GM19372 (cell line): ENCODE measurements around the gene COL5A2.
A peak's percentile ranks its signal among the peaks of the same experiment; 100 is the strongest.

Experiments used
- ATAC-seq: cut with Tn5 transposase; IDR thresholded peaks from one replicate; pipeline ENCODE4 v1.9.1; 2021; ENCODE audit warnings: mild to moderate bottlenecking, low read depth, moderate library complexity; ENCODE audit not compliant: unreplicated experiment

Gene COL5A2

GRCh38 chr2:189060096-189060642 lies 119.4 kb downstream of the COL5A2 start:
- no peak for ATAC-seq

GRCh38 chr2:189057316-189057715 lies 122.2 kb downstream of the COL5A2 start:
- ATAC-seq, result no peak

- ATAC-seq, result no peak
Measured at GRCh38 chr2:189056200-189057106, 123.1 kb downstream of the COL5A2 start.

DNA sequence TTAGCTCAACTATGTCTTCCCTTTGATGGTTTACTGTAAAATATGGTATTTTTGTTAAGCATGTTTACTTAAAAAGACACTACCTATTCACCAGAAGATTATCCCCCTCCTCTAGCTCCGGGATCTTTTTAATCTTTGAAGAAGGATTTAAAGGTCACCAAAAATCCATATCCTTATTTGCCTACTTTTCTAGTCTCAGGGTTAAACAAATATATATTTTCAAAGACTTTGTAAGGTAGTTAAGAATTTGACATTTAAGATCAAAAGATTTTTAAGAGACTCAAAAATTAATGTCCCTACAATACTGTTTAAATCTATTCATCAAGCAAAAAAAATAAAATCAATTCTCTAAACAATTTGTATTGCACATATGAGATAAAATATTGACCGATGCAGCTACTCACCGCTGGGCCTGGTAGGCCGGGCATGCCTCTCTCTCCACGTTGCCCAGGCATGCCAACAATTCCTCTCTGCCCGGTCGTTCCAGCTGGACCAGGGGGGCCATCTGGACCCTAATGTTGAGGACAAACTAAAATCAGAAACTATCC lies 129.3 kb downstream of the COL5A2 start:
- no peak for ATAC-seq

DNA sequence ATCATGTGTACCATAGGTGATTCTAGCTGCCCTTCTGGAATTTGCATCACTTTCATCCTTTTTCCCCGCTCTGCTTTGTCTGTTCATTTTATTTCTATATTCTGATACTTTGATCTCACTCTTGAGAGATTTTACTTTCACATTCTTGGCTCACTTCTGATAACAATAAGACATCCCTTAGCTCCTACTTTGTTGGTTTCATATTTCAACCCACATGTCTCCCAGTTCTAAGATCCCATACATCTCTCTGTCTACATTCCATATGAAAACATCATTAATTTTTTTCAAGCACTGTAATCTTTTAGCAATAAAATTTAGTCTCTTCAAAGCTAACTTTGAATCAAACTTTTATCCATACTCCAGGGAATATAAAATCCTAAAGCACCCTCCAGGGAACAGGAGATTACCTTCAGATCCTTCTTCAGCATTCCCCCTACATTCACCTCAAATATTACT lies 129.8 kb downstream of the COL5A2 start:
- no peak for ATAC-seq

GRCh38 chr2:189048189-189048588 lies 131.4 kb downstream of the COL5A2 start:
- ATAC-seq, result no peak

DNA sequence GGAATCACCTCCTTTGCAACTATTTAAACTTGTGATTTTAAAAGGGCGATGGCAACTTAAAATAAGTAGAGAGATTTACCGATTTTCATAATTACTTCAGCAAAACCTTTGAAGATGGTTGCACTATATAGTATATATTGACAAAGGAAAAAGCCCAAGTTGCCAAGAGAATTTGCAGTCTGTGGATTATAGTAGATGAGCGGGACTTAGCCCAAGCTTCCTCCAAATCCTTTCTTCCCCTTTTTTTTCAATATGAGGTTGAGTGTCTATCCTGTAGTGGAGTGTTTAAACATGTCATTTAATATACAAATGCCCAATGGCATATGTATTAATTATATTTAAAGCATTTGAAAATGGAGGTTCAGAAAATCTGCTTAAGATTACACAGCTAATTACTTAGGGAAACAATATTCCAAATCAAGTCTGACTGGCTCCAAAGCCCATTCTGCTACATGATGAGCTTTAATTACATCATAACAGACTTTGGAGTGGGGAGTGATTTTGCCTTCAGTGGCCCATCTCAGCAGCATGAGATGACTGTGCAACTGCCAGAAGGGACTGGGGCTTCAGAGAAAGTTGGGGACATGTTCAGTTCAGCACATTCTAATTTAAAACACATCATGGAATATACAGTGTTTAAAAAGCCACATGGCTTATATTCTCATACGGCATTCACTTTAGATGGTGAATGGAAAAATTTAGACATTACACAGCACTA lies 132.2 kb downstream of the COL5A2 start:
- ATAC-seq, result no peak

- no peak for ATAC-seq
Measured at GRCh38 chr2:189046320-189046719, 133.2 kb downstream of the COL5A2 start.

GRCh38 chr2:189045836-189046235 lies 133.7 kb downstream of the COL5A2 start:
- ATAC-seq, result no peak

- ATAC-seq, result no peak
Measured at GRCh38 chr2:189037518-189037917, 142.0 kb downstream of the COL5A2 start.

GRCh38 chr2:189024901-189025618 lies 154.5 kb downstream of the COL5A2 start:
- ATAC-seq, result peak; percentile 70

DNA sequence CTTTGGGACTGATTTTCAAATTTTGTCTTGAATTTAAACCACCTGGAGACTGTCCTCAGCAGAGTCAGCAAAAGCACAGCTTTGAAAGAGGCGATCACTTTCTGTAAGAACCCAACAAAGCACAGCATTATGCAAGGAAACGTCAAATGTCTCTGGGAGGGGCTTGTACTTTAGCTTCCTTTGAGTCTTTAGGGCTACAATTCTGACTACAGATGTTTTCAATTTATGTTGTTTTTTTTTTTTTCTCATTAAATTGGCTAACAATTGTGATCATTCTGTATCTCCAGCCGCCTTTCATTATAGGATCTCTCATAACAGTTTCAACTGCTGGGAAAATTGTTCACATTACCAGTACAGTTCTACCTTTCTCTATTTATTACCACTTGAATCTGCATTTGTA lies 157.1 kb downstream of the COL5A2 start:
- no peak for ATAC-seq

DNA sequence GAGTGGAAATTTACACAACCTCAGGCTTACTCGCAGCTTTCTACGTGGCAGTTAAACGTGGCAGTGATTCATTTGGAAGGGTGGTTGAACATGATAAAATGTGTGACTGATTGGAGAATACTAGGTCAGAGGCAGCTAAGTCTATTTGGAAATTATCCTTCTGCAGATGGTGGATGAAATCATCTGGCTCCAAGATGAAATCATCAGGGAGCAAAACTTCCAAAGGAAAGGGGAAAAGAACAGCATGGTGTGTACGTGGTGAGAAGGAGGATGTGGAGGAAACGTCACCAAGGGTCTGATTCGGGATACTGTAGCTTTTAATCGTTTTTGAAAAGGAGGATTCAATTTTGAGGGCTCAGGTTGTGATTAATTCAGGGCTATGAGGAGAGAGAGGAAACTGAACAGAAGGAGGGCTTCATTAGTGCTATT lies 157.5 kb downstream of the COL5A2 start:
- no peak for ATAC-seq

DNA sequence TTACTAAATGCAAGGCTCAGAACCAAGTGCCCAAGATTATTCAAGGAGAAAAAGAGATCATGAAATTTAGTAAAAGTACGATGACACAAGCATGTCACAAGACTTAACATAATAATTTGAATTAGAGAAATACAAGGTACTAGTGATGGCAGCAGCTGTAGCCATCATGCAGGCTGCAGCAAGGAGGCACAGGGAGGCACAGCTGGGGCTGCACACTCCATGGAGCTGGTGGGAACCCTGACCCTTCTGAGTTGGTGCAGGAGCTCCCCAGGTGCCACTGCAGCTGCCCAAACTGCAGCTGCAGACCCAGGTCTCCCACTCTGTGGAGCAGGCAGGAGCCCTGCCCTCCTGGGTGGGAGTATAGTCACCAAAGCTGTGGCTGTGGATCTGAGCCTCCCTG lies 159.4 kb downstream of the COL5A2 start:
- ATAC-seq, result no peak

- no peak for ATAC-seq
Measured at GRCh38 chr2:189018631-189019030, 160.9 kb downstream of the COL5A2 start.

- ATAC-seq, result no peak
Measured at GRCh38 chr2:189016311-189016861, 163.2 kb downstream of the COL5A2 start.

DNA sequence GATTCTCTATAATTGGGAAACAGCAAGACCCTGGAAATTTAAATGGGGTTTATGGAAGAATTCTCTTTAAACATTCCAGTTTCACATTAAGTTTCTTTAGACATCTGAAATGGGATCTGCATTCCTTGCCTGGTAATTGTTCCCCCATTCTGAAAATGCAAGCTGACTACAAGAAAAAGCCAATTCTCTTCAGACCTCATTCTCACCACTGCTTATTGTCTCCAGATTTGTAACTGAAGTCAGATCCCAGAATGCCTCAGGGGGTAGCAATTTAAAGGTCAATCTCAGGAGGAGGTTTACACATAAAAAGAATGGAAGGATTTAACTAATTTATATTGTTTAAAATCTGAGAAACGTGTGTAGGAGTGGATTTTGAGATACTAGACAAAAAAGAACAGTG lies 164.2 kb downstream of the COL5A2 start:
- no peak for ATAC-seq

GRCh38 chr2:189014449-189015138 lies 165.0 kb downstream of the COL5A2 start:
- ATAC-seq, result no peak

DNA sequence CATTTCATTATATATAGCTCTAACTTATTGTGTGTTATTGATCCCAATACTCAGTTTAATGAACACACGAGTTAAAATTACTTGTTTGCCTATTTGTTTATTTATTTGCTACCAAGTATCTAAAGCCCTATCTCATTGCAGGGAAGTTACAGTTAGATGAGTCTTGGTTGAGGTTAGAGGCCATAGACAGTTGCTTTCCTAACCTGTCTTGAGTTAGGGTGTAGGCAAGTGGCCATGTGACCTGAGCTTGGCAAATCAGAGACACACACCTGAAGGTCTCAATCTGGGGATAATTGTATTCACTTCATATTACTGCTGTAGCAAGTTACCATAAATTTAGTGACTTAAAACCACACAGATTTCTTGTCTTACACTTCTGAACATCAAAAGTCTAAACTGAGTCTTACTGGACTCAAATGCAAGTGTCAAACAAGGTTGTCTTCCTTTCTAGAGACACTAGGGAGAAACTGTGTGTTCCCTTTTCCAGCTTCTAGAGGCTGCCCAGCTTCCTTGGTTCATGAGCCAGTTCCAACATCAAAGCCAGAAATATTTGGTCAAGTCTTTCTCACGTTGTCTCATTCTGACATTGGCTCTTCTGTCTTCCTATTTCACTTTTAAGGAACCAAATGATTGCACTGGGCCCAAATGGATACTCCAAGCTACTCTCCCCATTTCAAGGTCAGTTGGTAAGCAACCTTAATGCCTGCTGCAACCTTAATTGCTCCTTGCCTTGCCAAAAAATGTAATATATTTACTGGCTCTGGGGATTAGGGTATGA lies 165.7 kb downstream of the COL5A2 start:
- no peak for ATAC-seq
